Testis (tissue), 2 donors: ENCODE results near the gene HYOU1.
"Not testable (repeated sequence)": the region's sequence is repeated elsewhere in the genome, so short reads cannot be mapped to it uniquely, and the experiment has no call there.

Experiments
- POLR2A ChIP-seq: fragments of 450-650 bp; IDR thresholded peaks from one replicate; pipeline ENCODE4 v1.6.1; 2017; ENCODE audit warnings: antibody characterized with exemption, mild to moderate bottlenecking, moderate library complexity
- TF ChIP-seq, protein P1 (sequence below), 3 experiments: fragments of 450-650 bp in 2 of 3; fragments of 200-600 bp in 1 of 3; sonication (generic) in 1 of 3; IDR thresholded peaks; one replicate each; pipeline ENCODE4 v1.5.1; 2016 to 2019; ENCODE audit warnings: antibody characterized with exemption in 3 of 3, mild to moderate bottlenecking in 2 of 3, moderate library complexity in 1 of 3

- TF ChIP-seq, protein P1, sequence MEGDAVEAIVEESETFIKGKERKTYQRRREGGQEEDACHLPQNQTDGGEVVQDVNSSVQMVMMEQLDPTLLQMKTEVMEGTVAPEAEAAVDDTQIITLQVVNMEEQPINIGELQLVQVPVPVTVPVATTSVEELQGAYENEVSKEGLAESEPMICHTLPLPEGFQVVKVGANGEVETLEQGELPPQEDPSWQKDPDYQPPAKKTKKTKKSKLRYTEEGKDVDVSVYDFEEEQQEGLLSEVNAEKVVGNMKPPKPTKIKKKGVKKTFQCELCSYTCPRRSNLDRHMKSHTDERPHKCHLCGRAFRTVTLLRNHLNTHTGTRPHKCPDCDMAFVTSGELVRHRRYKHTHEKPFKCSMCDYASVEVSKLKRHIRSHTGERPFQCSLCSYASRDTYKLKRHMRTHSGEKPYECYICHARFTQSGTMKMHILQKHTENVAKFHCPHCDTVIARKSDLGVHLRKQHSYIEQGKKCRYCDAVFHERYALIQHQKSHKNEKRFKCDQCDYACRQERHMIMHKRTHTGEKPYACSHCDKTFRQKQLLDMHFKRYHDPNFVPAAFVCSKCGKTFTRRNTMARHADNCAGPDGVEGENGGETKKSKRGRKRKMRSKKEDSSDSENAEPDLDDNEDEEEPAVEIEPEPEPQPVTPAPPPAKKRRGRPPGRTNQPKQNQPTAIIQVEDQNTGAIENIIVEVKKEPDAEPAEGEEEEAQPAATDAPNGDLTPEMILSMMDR (IDR thresholded peaks at IDR 0.05), result not testable (repeated sequence)
- not testable (repeated sequence) for TF ChIP-seq POLR2A
Observed at GRCh38 chr11:119039471-119039870, 17.5 kb downstream of the HYOU1 start.
